ENCODE results near the gene CDH23. TPM values are rescaled to one million over a fixed set of nuclear protein-coding genes. Genes with fewer than 3 reads are reported as not detected.

CDH23 gene
- total and polyA plus RNA-seq, 10 of the 15 experiments (the other 5 are each of a cell fraction or from before 2014, with no cell fraction given) = 0.09 to 0.40 (median 0.15) TPM; not detected in 1

- peak overlapping the region; percentile 81 for H3K27ac ChIP-seq (ENCODE audit: control insufficient read depth, insufficient read depth)
- ChIA-PET POLR2A (interaction anchor here (0.8 to 1.5 kb wide), 3 partner anchors 40 to 354 kb away, joined by 3 to 4 read pairs (median 3); partner anchors contain the start of gene PSAP), SMC1A (ENCODE audit: uncharacterized antibody, unreplicated experiment) (interaction anchor here (0.6 to 5.4 kb wide), 10 partner anchors 10 to 50 kb away, joined by 3 to 33 read pairs (median 4); partner anchors contain the start of gene VSIR), RAD21 (ENCODE audit: unreplicated experiment) (interaction anchor here (0.7 to 4.4 kb wide), 6 partner anchors 16 to 47 kb away, joined by 3 to 19 read pairs (median 8); partner anchors contain the start of gene VSIR), CTCF (interaction anchor here (0.9 to 5.1 kb wide), 6 partner anchors 12 to 170 kb away, joined by 3 to 40 read pairs (median 15); partner anchors contain the start of gene VSIR)
- in situ Hi-C loops (cut with MboI) (no loop called here), intact Hi-C loops (cut with micrococcal nuclease; ENCODE audit: unreplicated experiment) (loop anchor here (1.0 kb wide), 3 partner anchors 22 to 86 kb away; no protein-coding TSS in a partner anchor)
- peaks cover 48% of the 10 kb centered on the region for H3K4me1 ChIP-seq (ENCODE audit: control insufficient read depth, insufficient read depth, low read length)
- H3K36me3 ChIP-seq (ENCODE audit: control insufficient read depth in 2 of 2, insufficient read depth in 2 of 2, low read length in 1 of 2) = no peaks in the 10 kb centered on the region
- DNase-seq (ENCODE audit: low read depth, low spot score) = no peak
- peak overlapping the region; percentile 73 for H3K9ac ChIP-seq (ENCODE audit: control insufficient read depth, insufficient read depth, low read length)
- H3K79me2 ChIP-seq (ENCODE audit: control insufficient read depth, insufficient read depth, low read length) = no peaks in the 10 kb centered on the region
- no peaks in the 10 kb centered on the region for H3K27me3 ChIP-seq (replicated peaks in 1 of 2; ENCODE audit: control insufficient read depth in 2 of 2, insufficient read depth in 2 of 2, low read length in 1 of 2)
- BruUV-seq (replicated peaks) = no TSS peak
- H3K9me3 ChIP-seq (replicated peaks; ENCODE audit: control insufficient read depth, insufficient read depth, low read length) = no peaks in the 10 kb centered on the region
- no peak for FAIRE-seq
- no peak overlapping the region for H3K4me3 ChIP-seq
- TF ChIP-seq EGR1 (IDR thresholded peaks at IDR 0.05; ENCODE audit: borderline replicate concordance in 1 of 2, low read depth in 2 of 2, low read length in 2 of 2) = no peak
- no peak for TF ChIP-seq BCL3 (IDR thresholded peaks at IDR 0.05; ENCODE audit: borderline replicate concordance, insufficient read depth, low read depth, low read length, poor library complexity, severe bottlenecking)
- TF ChIP-seq KAT2A (conservative IDR thresholded peaks at IDR 0.05; ENCODE audit: control insufficient read depth, low read depth, low read length) = no peak
- no peak for TF ChIP-seq FOXM1 (IDR thresholded peaks at IDR 0.05; ENCODE audit: low read depth, low read length)
- TF ChIP-seq TBL1XR1 (IDR thresholded peaks at IDR 0.05; ENCODE audit: low read depth, low read length) = no peak
- no peak for TF ChIP-seq PRDM15 (CRISPR knock-in tag; IDR thresholded peaks at IDR 0.05)
- TF ChIP-seq IKZF1 (conservative IDR thresholded peaks at IDR 0.05) = no peak
- TF ChIP-seq ASH2L (IDR thresholded peaks at IDR 0.05; ENCODE audit: borderline replicate concordance, low read depth) = no peak
- peak overlapping the region; percentile 22 for H2AFZ ChIP-seq (ENCODE audit: control insufficient read depth, low read depth, low read length)
- WGBS (ENCODE audit: insufficient coverage, insufficient replicate concordance, low lambda C conversion rate, missing lambda C conversion rate) = 45% methylated on average over 11 of the region's 11 CpGs
- H4K20me1 ChIP-seq (ENCODE audit: control insufficient read depth, insufficient read depth) = no peaks in the 10 kb centered on the region
- peak overlapping the region; percentile 90 for H3K4me2 ChIP-seq (ENCODE audit: control insufficient read depth, insufficient read depth)
- ATAC-seq = peak; percentile 27
Observed at GRCh38 chr10:71726580-71727104, 329.9 kb downstream of the CDH23 start.

All from GM12878 (cell line).